ENCODE measurements around the gene DEDD. TPM values are rescaled to one million over a fixed set of nuclear protein-coding genes. Genes with fewer than 3 reads are reported as not detected.

DEDD gene
- total and polyA plus RNA-seq, 2 of the 4 experiments (the other 2 are of a cell fraction): 40.2 to 47.9 TPM

GRCh38 chr1:161094481-161094880, 38.0 kb downstream of the DEDD start:
- H3K9me3 ChIP-seq (ENCODE audit: control insufficient read depth, insufficient read depth, low read length): no peaks in the 10 kb centered on the region
- no peaks in the 10 kb centered on the region for H3K36me3 ChIP-seq (ENCODE audit: control insufficient read depth, insufficient read depth, low read length)
- no peak overlapping the region for H3K14ac ChIP-seq (replicated peaks; ENCODE audit: low read depth, low read length)
- BruUV-seq (replicated peaks): no TSS peak
- no peak overlapping the region for H4K5ac ChIP-seq (ENCODE audit: low read depth, low read length)
- no peak for DNase-seq
- no peak overlapping the region for H2AK9ac ChIP-seq (replicated peaks; ENCODE audit: low read depth, low read length, poor library complexity)
- H3K4me1 ChIP-seq (ENCODE audit: control insufficient read depth, insufficient read depth, low read length): peaks cover 12% of the 10 kb centered on the region
- intact Hi-C loops (cut with micrococcal nuclease): no loop called here
- H4K91ac ChIP-seq (ENCODE audit: insufficient read depth, low read depth, low read length): no peak overlapping the region
- ChIA-PET POLR2A (ENCODE audit: unreplicated experiment) (no interaction called here), CTCF (no interaction called here)
- peaks cover 3% of the 10 kb centered on the region for H4K20me1 ChIP-seq (ENCODE audit: insufficient read depth, low read length)
- no peak overlapping the region for H2BK15ac ChIP-seq (ENCODE audit: low read depth, low read length)
- H3K27me3 ChIP-seq (ENCODE audit: control insufficient read depth, insufficient read depth, low read length): no peaks in the 10 kb centered on the region
- ATAC-seq (ENCODE audit: low read depth): no peak
- no peak overlapping the region for H3K27ac ChIP-seq (ENCODE audit: insufficient read depth, low read length)
- no peak overlapping the region for H3K23ac ChIP-seq (ENCODE audit: low read depth, low read length)
- no peak overlapping the region for H4K8ac ChIP-seq (ENCODE audit: low read depth in 2 of 2, low read length in 2 of 2)
- H3K56ac ChIP-seq (ENCODE audit: extremely low read depth, insufficient read depth, low read length): no peak overlapping the region
- H3K9me1 ChIP-seq (ENCODE audit: insufficient read depth, low read length): peaks cover 9% of the 10 kb centered on the region
- no peak overlapping the region for H3K4me3 ChIP-seq (ENCODE audit: insufficient read depth, low read depth, low read length)
- H3K9ac ChIP-seq (ENCODE audit: low read depth, low read length): no peak overlapping the region
- no peak overlapping the region for H3K18ac ChIP-seq (ENCODE audit: low read depth, low read length)
- no peaks in the 10 kb centered on the region for H3K79me1 ChIP-seq (ENCODE audit: low read depth in 1 of 2, low read length in 2 of 2)
- no peak overlapping the region for H2BK120ac ChIP-seq (ENCODE audit: low read depth, low read length)
- WGBS, 2 experiments (ENCODE audit: extremely low coverage in 2 of 2, insufficient read length in 1 of 2): 100% methylated on average over 1 of the region's 14 CpGs; no CpG with 5 or more reads in 1 of the 2 experiments
- no peak overlapping the region for H2AK5ac ChIP-seq (ENCODE audit: low read depth, low read length)
- H3K4me2 ChIP-seq (ENCODE audit: low read depth, low read length): no peak overlapping the region
- TF ChIP-seq CTCF (conservative IDR thresholded peaks at IDR 0.05; ENCODE audit: low read depth, low read length): no peak
- no peak for TF ChIP-seq RFX5 (IDR thresholded peaks at IDR 0.05; ENCODE audit: low read depth, low read length)
- no peak for TF ChIP-seq RCOR1 (IDR thresholded peaks at IDR 0.05; ENCODE audit: insufficient replicate concordance, low read length)
- no peak overlapping the region for H2BK5ac ChIP-seq (ENCODE audit: low read depth, low read length, poor library complexity, severe bottlenecking)
- dilution Hi-C loops (cut with HindIII; ENCODE audit: low sequenced_read_pairs, unreplicated experiment): no loop called here
- H2BK20ac ChIP-seq (ENCODE audit: low read depth, low read length): no peak overlapping the region
- no peak overlapping the region for H3K4ac ChIP-seq (ENCODE audit: low read depth, low read length)
- H2AFZ ChIP-seq (replicated peaks; ENCODE audit: low read length, poor library complexity): no peak overlapping the region
- in situ Hi-C loops (cut with MboI; ENCODE audit: low sequenced_read_pairs): no loop called here
